ENCODE data around the gene RBM22.

DNA sequence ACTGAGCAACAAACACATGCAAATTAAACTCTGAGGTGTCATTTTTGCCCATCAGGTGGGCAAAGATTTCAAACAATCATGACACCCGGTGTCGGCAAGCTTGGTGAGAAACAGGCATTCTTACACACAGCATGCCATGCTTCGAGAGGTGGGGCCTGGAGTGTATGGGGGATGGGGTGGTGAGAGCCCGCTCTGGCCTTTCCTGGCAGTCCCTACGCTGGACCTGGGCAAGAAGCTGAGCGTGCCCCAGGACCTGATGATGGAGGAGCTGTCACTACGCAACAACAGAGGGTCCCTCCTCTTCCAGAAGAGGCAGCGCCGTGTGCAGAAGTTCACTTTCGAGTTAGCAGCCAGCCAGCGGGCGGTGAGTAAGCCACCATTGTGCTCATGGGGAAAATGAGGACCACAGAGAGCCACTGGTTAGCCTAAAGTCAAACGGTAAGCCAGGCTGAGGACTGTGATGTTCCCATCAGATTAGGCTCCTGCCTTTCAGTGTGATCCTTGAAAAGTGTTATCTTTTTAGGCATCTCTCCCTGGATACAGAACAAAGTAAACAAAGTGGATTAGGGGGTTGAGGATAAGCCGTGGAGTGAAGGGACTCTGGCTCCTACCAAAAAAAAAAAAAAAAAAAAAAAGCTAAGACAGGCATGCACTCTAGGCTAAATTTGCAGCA is 30.5 kb downstream of the RBM22 start:
- TF ChIP-seq, protein P1, sequence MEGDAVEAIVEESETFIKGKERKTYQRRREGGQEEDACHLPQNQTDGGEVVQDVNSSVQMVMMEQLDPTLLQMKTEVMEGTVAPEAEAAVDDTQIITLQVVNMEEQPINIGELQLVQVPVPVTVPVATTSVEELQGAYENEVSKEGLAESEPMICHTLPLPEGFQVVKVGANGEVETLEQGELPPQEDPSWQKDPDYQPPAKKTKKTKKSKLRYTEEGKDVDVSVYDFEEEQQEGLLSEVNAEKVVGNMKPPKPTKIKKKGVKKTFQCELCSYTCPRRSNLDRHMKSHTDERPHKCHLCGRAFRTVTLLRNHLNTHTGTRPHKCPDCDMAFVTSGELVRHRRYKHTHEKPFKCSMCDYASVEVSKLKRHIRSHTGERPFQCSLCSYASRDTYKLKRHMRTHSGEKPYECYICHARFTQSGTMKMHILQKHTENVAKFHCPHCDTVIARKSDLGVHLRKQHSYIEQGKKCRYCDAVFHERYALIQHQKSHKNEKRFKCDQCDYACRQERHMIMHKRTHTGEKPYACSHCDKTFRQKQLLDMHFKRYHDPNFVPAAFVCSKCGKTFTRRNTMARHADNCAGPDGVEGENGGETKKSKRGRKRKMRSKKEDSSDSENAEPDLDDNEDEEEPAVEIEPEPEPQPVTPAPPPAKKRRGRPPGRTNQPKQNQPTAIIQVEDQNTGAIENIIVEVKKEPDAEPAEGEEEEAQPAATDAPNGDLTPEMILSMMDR (IDR thresholded peaks at IDR 0.05; ENCODE audit: low read depth, low read length): no peak
- TF ChIP-seq POLR2A (IDR thresholded peaks at IDR 0.05; ENCODE audit: extremely low read depth, insufficient read length): no peak
- TF ChIP-seq, protein P2, sequence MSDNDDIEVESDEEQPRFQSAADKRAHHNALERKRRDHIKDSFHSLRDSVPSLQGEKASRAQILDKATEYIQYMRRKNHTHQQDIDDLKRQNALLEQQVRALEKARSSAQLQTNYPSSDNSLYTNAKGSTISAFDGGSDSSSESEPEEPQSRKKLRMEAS (IDR thresholded peaks at IDR 0.05; ENCODE audit: low read depth, low read length): no peak

All from NB4 (cell line).